NOMO-1 treated with DMSO at 0.1 percent for 48 hours (cell line): ENCODE measurements around the gene GAS2L2.

Experiments used
- DNase-seq: peaks from one replicate; lab custom pipeline; 2025; ENCODE audit not compliant: unreplicated experiment; lab: John Stamatoyannopoulos, UW

The GAS2L2 gene

DNA sequence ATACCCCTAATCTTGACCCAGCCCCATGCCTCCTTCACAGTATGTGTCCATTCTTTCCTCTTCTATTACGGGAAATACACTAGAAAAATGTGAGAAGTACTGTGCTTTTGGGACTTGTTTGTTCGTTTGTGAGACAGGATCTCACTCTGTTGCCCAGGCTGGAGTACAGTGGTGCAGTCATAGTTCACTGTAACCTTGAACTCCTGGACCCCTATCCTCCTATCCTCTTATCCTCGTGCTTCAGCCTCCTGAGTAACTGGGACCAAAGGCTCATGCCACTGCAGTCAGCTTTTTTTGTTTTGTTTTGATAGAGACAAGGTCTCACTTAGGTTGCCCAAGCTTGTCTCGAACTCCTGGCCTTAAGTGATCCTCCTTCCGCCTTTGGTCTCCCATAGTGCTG is 51.5 kb downstream of the GAS2L2 start:
- DNase-seq, result no peak

- DNase-seq, result no peak
Observed at GRCh38 chr17:35700150-35700549, 52.9 kb downstream of the GAS2L2 start.

- no peak for DNase-seq
Observed at GRCh38 chr17:35698800-35699199, 54.2 kb downstream of the GAS2L2 start.

GRCh38 chr17:35695613-35696012 is 57.4 kb downstream of the GAS2L2 start:
- DNase-seq, result no peak

DNA sequence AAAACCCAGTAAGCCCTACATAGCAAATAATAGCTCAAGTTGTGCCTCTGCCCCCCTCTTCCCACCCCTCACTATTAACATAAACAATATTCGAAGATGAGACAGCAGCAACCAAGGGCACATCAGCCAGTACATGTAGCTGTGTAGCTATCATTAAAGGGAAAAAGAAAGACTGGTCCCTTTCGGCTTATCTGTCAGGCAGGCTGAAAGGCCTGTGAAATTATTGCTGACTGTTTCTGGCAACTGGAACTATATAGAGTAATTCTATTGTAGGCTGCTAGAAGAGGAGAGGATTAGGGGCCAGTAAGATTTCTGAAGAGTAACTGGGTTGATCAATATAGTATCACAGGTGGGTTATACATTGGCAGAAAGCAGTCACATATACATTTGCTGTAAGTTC is 58.1 kb downstream of the GAS2L2 start:
- DNase-seq, result no peak
